Measurements from ENCODE around the gene C19orf53. TPM values are rescaled to one million over a fixed set of nuclear protein-coding genes. Genes with fewer than 3 reads are reported as not detected.
"Not testable (repeated sequence)": the region's sequence is repeated elsewhere in the genome, so short reads cannot be mapped to it uniquely, and the experiment has no call there.

The C19orf53 gene
- 214 and 231 TPM in 2 replicates for total RNA-seq (2014; rRNA removed; shearing (Covaris generic))

DNA sequence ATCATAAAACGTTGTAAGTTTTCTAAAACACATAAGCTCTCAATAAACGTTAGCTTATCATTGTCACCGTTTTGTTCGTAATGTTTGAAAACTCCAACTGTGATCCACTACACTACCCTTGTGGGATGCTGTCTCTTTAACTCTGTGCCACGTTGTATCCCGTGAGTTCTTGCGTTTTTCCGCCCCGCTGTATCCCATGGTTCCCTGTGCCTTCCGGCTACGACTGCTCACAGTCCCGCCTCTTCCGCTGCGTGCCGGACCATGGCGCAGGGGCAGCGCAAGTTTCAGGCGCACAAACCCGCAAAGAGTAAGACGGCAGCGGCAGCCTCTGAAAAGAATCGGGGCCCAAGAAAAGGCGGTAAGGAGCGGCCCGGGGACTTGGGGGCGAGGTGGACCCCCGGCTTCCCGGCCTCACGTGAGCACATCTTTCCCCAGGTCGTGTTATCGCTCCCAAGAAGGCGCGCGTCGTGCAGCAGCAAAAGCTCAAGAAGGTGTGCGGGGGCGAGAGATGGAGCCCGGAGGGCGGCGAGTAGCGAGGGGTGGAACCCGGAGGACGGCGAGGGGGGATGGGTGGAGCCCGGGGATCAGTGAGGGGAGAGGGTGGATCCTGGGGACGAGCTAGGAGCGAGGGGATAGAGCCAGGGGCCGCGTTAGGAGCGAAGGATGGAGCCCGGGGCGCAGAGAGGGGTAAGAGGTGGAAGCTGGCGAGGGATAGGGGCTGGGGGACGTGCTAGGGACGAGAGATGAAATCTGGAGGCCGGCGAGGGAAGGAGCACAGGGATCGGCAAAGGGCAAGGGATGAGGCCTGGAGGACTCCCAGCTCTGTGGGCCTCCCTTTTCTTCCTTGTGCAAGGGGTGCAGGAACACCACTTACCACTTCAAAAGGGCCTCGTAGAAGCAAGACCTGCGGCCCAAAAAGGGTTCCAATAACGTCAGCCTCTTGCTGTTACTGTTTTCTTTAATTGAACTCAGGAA is at the start of gene C19orf53:
Gene C19orf53 (plus strand): TSS at position 240 of the 975 bp plus-strand sequence. CDS start 22 bp downstream, at position 262.
- DNase-seq (ENCODE audit: low read depth): peak; percentile 94

DNA sequence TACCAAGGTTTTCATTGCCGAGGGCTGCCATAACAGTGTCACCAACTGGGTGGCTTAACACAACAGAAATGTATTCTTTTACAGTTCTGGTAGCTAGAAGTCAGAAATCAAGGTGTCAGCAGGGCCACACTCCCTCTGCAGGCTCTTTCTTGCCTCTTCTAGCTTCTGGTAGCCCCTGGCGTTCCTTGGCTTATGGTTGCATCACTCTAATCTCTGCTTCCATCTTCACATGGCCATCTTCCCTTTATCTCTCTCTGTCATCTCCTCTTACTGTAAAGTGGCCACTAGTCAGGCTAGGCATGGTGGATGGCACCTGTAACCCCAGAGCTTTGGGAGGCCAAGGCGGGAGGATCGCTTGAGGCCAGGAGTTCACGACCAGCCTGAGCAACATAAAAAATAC is 47.9 kb upstream of the C19orf53 start:
- no peak for DNase-seq (ENCODE audit: low read depth)

DNA sequence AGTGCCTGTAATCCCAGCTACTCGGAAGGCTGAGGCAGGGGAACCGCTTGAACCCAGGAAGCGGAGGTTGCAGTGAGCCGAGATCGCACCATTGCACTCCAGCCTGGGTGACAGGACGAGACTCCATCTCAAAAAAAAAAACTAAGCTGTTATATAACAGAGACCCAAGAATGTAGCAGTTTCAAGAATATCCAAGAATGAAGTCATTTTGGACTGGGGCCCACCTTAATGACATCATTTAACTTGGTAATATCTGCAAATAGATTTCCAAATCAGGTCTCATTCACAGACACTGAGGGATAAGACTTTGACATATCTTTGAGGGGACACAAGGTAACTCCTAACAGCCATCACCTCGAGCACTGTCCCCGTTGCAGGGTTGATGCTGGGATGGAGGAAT is 46.5 kb upstream of the C19orf53 start:
- no peak for DNase-seq (ENCODE audit: low read depth)

DNA sequence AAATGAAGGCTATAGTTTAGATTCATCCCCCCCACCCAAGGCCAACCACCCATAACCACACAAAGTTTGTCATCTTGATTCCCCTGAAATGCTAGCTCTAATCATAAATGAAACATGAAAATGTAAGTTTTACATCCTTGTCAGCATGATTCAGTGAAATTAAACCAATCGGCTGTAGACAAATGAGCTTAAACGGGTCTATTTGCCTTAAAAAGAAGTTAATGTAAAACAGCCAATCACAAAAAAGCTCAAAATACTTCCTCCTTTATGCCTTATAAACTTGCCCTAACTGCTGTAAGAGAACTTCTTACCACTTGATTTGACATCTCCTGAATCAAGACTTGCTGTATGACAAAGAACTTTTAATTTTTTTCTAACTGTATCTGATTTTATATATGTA is 44.4 kb upstream of the C19orf53 start:
- DNase-seq (ENCODE audit: low read depth): no peak

DNA sequence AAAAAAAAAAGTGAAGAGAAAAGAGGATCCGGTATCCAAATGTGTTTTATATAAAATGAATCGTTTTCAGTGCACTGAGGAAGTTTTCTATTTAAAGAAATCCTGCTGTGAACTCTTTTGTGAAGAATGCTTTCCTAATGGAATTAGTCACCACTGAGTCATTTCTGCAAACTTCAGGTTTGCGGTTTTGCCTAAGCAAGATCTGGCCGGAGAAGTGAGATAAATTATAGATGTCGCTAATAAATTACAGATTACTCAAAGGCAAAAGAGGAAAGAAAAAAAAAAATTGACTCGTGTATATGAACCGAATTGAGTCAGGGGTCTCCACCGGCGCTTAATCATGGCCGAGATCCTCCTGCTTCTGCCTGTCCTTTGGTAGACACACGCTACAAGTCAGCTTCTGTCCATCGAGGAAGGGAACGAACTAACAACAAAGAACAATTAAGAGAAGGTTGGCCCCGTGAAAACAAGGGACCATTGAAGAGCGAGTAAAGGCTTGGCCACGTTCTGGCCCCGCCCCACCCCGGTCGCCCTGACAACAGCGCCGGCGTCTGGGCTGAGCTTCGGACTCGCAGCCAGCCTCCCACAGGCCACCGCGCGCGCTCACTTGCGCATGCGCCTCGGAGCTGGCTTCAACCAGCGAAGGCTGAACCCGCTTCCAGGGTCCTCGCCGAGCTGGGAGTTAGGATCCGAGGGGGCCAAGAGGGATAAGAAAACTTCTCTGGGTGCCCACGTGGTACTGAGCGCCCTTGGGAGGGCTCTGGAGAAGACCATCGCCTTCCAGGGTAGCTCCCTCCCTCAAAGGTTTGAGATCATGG is 42.9 kb upstream of the C19orf53 start:
- DNase-seq (ENCODE audit: low read depth): peak; percentile 98

DNA sequence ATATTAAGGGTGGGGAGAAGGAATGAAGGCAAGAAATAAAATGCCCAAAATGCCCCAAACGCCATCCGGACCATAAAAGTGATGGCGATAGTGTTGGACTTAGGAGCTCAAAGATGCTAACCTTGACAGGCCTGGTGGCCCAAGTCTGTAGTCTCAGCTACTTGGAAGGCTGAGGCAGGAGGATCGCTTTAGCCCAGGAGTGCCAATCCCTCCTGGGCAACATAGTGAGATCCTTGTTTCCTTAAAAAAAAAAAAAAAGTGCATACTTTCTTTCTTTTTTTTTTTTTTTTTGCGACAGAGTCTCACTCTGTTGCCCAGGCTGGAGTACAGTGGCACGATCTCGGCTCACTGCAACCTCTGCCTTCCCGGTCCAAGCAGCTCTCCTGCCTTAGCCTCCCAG is 41.9 kb upstream of the C19orf53 start:
- DNase-seq (ENCODE audit: low read depth): no peak

DNA sequence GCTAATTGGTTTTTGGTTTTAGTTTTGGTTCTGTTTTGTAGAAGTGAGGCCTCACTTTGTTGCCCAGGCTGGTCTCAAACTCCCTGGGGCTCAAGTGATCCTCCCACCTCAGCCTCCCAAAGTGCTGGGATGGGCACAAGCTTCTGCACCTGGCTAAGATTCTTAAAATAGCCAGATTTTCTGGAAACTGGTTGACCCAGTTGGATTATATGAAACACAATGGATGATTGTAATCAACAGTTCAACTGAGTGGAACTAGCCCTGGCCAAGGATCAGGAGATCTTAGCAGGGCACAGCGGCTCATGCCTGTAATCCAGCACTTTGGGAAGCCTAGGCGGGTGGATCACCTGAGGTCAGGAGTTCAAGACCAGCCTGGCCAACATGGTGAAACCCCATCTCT is 39.5 kb upstream of the C19orf53 start:
- DNase-seq (ENCODE audit: low read depth): no peak

DNA sequence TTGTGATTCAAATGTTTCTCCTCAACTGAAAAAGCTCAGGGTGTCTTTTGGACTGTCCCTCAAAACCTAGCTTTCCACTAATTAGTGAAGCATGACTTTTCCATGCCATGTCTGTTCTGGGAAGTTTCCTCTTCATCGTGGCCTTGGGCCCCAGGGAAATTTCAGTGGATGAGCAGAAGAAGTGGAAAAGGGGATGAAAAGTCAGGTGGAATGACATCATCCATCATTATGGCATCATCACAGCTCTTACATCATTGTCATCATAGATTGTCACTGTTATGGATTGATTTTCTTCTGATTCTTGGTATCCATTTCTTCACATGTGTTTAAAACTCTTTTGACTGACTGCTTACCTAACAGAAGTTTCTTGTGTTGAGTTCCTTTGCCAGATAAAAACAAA is 36.2 kb upstream of the C19orf53 start:
- DNase-seq (ENCODE audit: low read depth): no peak

DNA sequence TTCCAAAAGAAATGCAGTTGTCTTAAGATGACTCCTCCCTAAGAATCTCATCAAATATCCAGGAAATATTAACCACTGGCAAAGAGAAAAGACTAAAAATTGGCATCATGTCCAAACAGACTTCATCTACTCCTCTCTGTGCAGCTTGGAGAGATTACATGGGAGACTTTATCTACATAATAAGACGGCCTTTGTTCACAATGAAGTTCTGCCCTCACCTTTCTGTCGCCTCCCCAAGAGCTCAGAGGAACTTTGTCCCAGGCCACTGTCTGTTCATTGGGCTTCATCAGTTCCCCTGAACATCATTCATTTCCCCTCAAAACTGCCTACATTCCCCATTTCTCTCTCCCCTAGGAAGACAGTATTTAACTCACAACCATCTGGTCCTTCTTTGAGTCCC is 32.4 kb upstream of the C19orf53 start:
- DNase-seq (ENCODE audit: low read depth): no peak

DNA sequence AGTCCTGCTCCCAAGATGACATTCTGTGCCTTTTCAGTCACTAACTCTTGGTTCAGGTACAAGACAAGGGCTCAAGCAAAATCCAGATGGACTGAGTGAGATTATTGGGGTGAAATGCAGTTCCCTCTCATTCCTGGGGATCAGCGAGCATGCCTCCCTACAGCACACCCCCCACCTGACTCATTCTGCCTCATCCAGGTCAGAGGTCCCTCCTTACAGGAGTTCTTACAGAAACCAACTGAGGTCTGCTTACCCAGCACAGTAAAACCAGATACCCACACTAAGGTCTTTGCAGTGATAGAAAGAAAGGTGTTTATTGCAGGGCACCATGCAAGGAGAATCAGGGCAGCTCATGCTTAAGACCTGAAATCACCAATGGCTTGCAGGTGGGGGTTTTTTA is 31.5 kb upstream of the C19orf53 start:
- DNase-seq (ENCODE audit: low read depth): peak; percentile 55

DNA sequence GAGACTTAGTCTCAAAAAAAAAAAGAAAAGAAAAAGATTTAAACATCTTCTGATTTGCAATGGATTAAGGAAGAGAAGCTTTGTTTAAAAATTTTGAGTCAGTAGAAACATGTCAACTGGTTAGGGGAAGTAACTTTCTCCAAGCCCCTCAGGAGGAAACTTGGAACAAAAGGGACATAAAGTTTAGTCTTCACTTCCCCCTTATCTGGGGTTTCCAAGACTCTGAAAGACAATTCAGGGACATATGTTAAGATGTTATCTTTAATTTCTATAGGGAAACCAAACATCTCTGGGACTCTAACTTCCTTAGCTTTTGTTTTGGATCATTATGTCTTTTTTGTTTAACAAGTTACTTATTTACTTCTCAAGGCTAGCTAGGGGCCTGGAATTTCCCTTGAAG is 30.1 kb upstream of the C19orf53 start:
- DNase-seq (ENCODE audit: low read depth): no peak

DNA sequence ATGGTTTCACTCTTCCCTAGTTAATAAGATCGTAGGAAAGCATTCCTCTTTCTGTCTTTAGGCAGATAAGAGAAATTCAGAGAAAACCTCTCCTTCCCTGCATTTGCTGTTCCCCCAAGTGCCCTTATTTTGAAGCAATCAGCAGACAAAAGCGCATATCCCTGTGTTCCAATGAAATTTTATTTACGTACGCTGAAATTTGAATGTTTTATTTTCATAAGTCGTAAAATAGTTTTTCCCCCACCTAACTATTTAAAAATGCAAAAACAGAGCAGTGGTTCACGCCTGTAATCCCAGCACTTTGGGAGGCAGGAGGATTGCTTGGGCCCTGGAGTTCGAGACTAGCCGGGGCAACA is 27.2 kb upstream of the C19orf53 start:
- DNase-seq (ENCODE audit: low read depth): no peak

DNA sequence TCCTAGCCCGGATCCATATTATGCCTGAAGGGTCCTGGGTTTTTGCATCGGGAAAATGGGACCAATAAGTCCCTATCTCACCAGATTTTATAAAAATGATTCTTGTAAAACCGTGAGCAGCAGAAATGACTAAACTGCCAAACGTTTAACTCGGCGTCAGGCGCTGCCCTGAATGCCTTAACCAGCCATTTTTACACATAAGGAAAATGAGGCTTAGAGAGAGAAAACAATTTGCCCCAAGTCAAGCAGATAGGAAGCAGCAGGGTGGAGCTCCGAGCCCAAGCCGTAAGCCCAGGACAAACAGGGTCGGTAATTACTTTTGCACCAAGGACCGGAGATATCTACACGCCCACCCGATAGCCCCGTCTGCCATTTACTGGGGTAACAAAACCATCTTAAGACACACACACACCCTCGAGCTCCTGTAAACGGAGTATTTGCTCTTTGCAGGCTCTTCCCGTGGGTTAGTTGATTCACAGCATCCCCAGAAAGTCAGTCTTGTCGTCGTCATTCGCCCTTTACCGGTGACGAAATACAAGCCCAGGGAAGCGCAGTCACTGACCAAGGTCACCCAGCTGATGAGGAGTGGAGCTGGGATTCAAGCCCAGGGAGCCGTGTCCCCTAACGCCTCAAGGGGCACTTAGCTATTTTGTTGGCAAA is 26.0 kb upstream of the C19orf53 start:
- no peak for DNase-seq (ENCODE audit: low read depth)

DNA sequence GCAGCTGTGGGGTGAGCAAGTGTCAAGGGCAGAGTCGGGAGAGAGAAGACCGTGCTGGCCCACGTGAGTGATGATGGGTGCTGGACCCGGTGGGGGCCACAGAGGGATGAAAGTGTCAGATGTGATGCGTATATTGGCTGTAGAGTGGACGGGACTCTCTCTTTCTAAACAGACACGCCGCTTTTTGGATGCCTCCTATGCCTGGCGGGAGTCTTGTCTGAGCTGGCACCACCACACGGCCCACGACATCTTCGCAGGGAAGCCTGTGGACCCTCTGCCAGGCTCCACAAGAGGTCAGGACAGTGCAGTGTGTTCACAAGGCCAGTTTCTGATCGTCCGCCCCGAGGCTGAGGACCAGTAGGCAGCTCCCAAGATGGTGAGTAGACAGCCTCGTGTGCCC is 22.8 kb upstream of the C19orf53 start:
- DNase-seq (ENCODE audit: low read depth): no peak

DNA sequence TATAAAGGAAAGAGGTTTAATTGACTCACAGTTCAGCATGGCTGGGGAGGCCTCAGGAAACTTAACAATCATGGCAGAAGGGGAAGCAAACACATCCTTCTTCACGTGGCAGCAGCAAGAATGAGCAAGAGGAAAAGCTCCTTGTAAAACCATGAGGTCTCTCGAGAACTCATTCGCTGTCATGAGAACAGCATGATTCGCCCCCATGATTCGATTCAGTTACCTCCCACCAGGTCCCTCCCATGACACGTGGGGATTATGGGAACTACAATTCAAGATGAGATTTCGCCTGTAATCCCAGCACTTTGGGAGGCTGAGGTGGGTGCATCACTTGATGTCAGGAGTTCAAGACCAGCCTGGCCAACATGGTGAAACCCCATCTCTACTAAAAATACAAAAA is 20.6 kb upstream of the C19orf53 start:
- DNase-seq (ENCODE audit: low read depth): not testable (repeated sequence)

DNA sequence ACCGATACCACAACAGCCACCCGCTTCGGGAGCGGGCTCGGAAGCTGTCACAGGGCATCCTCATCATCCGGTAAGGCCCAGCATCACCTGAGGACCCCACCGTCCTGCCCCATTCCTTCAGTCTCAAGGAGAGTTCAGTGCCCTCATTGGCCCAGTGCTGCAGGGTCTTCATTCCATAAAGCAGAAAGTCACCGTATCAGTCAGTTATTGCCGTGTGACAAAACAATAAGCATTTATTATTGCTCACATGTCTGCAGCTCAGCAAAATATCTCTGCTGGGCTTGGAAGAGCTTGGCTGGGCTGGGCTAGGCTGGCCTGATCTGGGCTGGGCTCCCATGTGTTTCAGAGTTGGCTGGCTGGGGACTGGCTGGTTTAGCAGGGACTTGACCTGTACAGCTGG is 18.0 kb upstream of the C19orf53 start:
- DNase-seq (ENCODE audit: low read depth): no peak

DNA sequence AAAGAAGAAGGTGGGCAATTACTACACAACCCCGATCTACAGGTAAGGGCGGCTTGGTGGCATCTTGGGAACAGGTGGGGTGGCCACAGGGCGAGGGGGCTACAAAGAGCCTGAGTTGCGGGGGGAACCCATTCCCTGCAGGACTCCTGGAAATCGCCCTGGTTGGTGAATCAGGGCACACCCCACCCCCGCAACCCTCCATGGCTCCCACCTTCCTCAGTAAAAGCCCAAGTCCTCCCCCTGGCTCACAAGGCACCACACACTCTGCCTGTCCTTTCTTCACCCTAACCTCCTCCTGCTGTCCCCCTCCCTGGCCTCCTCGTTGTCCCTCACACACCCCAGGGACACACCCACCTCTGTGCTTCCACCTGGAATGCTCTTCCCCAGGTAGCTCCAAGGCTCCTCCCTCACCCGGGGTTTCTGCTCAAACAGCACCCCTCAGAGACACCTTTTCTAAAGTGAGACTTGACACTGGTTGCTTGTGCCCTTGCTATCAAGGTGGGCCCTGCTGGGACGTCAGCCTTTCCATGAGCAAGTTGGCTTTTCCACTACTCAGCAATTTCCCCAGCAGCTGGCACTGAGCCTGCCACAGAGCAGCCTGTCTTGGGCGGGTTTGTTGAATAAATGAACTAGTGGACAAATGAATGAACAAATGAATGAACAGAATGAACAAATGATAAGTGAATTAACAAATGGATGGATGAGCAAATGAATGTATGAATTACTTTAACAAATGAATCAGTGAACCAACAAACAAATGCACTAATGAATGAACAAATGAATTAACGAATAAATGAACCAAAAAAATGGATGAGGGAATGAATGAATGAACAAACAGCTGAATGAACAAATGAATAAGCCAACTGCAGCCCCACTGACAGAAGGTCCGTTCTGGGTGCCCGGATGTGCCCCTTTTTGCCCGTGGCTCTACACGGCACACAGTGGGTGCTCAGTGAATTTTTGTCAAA is 16.2 kb upstream of the C19orf53 start:
- DNase-seq (ENCODE audit: low read depth): no peak

DNA sequence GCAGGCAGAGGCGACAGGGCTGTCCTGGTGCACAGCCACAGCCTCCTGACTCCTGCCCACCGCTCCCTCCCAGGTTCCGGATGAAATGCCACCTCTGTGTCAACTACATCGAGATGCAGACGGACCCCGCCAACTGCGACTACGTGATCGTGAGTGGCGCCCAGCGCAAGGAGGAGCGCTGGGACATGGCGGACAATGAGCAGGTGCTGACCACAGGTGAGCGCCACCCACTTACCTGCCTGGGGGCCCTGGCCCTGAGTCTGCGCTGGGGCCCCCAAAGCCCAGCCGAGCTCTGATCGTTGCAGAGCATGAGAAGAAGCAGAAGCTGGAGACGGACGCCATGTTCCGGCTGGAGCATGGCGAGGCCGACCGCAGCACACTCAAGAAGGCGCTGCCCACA is 15.5 kb upstream of the C19orf53 start:
- DNase-seq (ENCODE audit: low read depth): no peak

DNA sequence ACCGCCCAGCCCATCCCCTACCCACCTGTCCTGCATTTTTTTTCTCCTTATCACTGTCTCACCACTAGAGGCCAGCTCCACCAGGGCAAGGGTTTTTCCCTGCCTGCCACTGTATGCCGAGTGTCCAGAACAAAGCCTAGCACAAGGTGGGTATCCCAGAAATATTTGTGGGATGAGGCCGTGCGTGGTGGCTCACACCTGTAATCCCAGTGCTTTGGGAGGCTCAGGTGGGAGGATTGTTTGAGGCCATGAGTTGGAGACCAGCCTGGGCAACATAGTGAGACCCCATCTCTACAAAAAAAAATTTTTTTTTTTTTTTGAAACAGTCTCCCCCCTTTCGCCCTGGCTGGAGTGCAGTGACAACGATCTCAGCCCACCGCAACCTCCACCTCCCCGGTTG is 12.8 kb upstream of the C19orf53 start:
- DNase-seq (ENCODE audit: low read depth): no peak

DNA sequence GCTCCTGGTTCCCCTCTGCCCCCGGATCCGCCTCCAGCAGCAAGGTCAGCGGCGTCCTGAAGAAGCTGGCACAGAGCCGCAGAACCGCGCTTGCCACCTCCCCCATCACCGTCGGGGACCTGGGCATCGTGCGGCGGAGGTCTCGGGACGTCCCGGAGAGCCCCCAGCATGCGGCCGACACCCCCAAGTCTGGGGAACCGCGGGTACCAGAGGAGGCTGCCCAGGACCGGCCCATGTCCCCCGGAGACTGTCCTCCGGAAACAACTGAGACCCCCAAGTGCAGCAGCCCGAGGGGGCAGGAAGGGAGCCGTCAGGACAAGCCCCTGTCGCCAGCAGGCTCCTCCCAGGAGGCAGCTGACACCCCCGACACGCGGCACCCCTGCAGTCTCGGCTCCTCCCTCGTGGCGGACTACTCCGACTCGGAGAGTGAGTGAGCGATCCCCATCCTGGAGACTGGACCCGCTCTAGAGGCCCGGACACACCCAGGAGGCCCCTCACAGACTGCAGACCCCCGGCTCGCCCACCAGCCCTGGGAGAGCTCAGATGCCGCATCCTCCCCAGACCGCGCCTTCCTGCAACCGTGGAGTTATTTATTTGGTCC is 11.5 kb upstream of the C19orf53 start:
- no peak for DNase-seq (ENCODE audit: low read depth)

DNA sequence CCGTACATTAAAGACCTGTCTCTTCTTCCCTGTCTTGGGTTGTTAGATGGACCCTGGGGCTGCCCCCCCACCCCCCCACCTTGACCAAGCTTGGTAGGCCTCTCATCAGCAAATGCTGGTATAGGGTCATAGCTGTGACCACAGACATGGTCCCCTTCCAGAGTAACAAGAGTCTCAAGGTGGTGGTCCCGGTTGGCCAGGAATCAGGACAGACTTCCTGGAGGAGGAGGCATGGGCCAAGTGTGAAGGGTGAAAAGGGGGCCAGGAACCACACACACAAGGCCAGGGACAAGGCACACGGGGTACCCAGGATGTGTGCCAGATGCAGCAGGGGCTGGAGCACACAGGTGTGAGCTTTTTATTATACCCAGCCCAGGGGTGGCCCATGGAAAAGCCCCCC is 11.0 kb upstream of the C19orf53 start:
- DNase-seq (ENCODE audit: low read depth): no peak
